ENCODE results near the gene TRPM4.

DNA sequence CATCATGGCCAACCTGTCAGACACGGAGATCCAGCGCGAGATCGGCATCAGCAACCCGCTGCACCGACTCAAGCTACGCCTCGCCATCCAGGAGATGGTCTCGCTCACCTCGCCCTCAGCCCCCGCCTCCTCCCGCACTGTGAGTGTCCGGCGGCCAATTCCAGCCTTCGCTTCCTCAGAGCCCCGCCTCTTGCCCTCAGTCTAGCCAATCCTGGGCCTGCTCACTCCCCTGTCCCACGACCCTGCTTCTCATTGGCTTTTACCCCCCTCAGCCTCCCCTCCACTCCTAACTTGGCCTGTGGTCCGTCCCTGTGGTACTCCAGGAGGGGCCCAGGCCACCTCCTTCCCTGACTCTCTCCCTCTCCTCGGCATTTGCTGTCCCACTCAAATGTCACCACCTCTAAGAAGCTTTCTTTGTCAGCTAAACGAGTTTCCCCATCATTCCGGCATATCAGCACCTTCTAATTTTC, 14.7 kb upstream of the TRPM4 start:
- TF ChIP-seq POLR2A (IDR thresholded peaks at IDR 0.05; ENCODE audit: low read depth) (no peak), CTCF (IDR thresholded peaks at IDR 0.05) (no peak), EP300 (IDR thresholded peaks at IDR 0.05) (no peak), POLR2AphosphoS5 (IDR thresholded peaks at IDR 0.05) (peak; percentile 83 to 84)
